OCI-LY7 (cell line): ENCODE measurements around the gene SCN1A. TPM values are rescaled to one million over a fixed set of nuclear protein-coding genes. Genes with fewer than 3 reads are reported as not detected.

Experiments
- BruUV-seq: library from RNA; stranded (reverse); fragments of 400-500 nt; replicated peaks from 2 replicates; lab custom pipeline; 2021; lab: Mats Ljungman, UMichigan
- CTCF ChIA-PET: fragments of 300-600 bp; sonication (Branson Sonifier 250); formaldehyde crosslinking; loops from one replicate; lab custom pipeline; 2022; ENCODE audit warnings: antibody characterized with exemption; ENCODE audit not compliant: unreplicated experiment; lab: Charles Lee
- POLR2A ChIA-PET: fragments of 300-600 bp; sonication (Branson Sonifier 250); formaldehyde crosslinking; loops from one replicate; lab custom pipeline; 2022; ENCODE audit warnings: antibody characterized with exemption; lab: Charles Lee
- DNase-seq: peaks from one replicate; pipeline ENCODE4 v3.0.0-alpha.2; 2015; ENCODE audit warnings: low spot score
- H2AFZ ChIP-seq: fragments of 200-600 bp; sonication (generic), shearing (Covaris generic); 2 replicates; pipeline ENCODE4 v1.6.1; 2014; ENCODE audit warnings: mild to moderate bottlenecking, antibody characterized with exemption, low read length, moderate library complexity
- H3K27ac ChIP-seq: fragments of 200-600 bp; sonication (generic); 2 replicates; pipeline ENCODE4 v1.5.1; 2014; ENCODE audit warnings: mixed run types, low read depth, mild to moderate bottlenecking, moderate library complexity, low read length, inconsistent platforms; ENCODE audit not compliant: poor library complexity, severe bottlenecking
- H3K36me3 ChIP-seq: fragments of 200-600 bp; sonication (generic); 2 replicates; pipeline ENCODE4 v1.6.1; 2014; ENCODE audit warnings: mild to moderate bottlenecking, antibody characterized with exemption, low read length, moderate library complexity, mixed read lengths; ENCODE audit not compliant: insufficient read depth
- H3K4me1 ChIP-seq: fragments of 200-600 bp; sonication (generic); 2 replicates; pipeline ENCODE4 v1.5.1; 2014; ENCODE audit warnings: mild to moderate bottlenecking, low read length; ENCODE audit not compliant: insufficient read depth, poor library complexity, severe bottlenecking
- H3K4me2 ChIP-seq: fragments of 200-600 bp; sonication (generic); 2 replicates; pipeline ENCODE4 v1.6.1; 2014; ENCODE audit warnings: mild to moderate bottlenecking, low read length
- H3K4me3 ChIP-seq: fragments of 200-600 bp; sonication (generic); 2 replicates; pipeline ENCODE4 v1.5.1; 2014; ENCODE audit warnings: mild to moderate bottlenecking, low read depth, low read length; ENCODE audit not compliant: poor library complexity, severe bottlenecking
- H3K79me2 ChIP-seq: fragments of 200-600 bp; sonication (generic); 2 replicates; pipeline ENCODE4 v1.6.1; 2016; ENCODE audit warnings: low read depth, mild to moderate bottlenecking, low read length, moderate library complexity, mixed read lengths; ENCODE audit not compliant: insufficient read depth
- H3K9me2 ChIP-seq: fragments of 200-600 bp; sonication (generic); 2 replicates; pipeline ENCODE4 v1.6.1; 2016; ENCODE audit warnings: mild to moderate bottlenecking, low read length, mixed read lengths; ENCODE audit not compliant: insufficient read depth
- H3K9me3 ChIP-seq: fragments of 200-600 bp; sonication (generic); 2 replicates; pipeline ENCODE4 v1.6.1; 2014; ENCODE audit warnings: mild to moderate bottlenecking, mixed run types, low read length, mixed read lengths
- H4K20me1 ChIP-seq: fragments of 200-600 bp; sonication (generic); 2 replicates; pipeline ENCODE4 v1.6.1; 2014; ENCODE audit warnings: mild to moderate bottlenecking, antibody characterized with exemption, low read length, moderate library complexity, mixed read lengths; ENCODE audit not compliant: insufficient read depth
- EZH2phosphoT487 ChIP-seq: fragments of 200-600 bp; sonication (generic); IDR thresholded peaks from 2 replicates; pipeline ENCODE4 v1.6.1; 2018; ENCODE audit warnings: low read depth, borderline replicate concordance, mild to moderate bottlenecking, mixed run types, antibody characterized with exemption, low read length, moderate library complexity, mixed read lengths
- intact Hi-C: fragments of 100-400 bp; cut with micrococcal nuclease; formaldehyde crosslinking; loops from one replicate; pipeline ENCODE4 v1.10.0; 2022; ENCODE audit not compliant: unreplicated experiment
- total RNA-seq, 2 experiments: library from RNA; depleted of rRNA in 1 of 2; stranded (reverse); fragments of >200 nt in 1 of 2; shearing (Covaris generic) in 1 of 2; gene quantifications; 2 replicates each; pipeline ENCODE4 v1.2.3, GENCODE V29; 2014 to 2022
- TF ChIP-seq, protein P1 (sequence below): fragments of 200-600 bp; sonication (generic); conservative IDR thresholded peaks from 2 replicates; pipeline ENCODE4 v1.5.1; 2014; ENCODE audit warnings: mild to moderate bottlenecking, antibody characterized with exemption, low read length, moderate library complexity, mixed read lengths

The SCN1A gene
- total RNA-seq, 2 experiments from 2014 or later, result not detected

GRCh38 chr2:166147883-166148282 lies 20.1 kb upstream of the SCN1A start:
- DNase-seq, result no peak
- H3K9me3 ChIP-seq, result no peaks in the 10 kb centered on the region
- no peaks in the 10 kb centered on the region for H3K4me1 ChIP-seq
- no peaks in the 10 kb centered on the region for H4K20me1 ChIP-seq
- BruUV-seq, result no TSS peak
- TF ChIP-seq, protein P1, sequence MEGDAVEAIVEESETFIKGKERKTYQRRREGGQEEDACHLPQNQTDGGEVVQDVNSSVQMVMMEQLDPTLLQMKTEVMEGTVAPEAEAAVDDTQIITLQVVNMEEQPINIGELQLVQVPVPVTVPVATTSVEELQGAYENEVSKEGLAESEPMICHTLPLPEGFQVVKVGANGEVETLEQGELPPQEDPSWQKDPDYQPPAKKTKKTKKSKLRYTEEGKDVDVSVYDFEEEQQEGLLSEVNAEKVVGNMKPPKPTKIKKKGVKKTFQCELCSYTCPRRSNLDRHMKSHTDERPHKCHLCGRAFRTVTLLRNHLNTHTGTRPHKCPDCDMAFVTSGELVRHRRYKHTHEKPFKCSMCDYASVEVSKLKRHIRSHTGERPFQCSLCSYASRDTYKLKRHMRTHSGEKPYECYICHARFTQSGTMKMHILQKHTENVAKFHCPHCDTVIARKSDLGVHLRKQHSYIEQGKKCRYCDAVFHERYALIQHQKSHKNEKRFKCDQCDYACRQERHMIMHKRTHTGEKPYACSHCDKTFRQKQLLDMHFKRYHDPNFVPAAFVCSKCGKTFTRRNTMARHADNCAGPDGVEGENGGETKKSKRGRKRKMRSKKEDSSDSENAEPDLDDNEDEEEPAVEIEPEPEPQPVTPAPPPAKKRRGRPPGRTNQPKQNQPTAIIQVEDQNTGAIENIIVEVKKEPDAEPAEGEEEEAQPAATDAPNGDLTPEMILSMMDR, result no peak
- no peak for TF ChIP-seq EZH2phosphoT487
- intact Hi-C loops, result no loop called here
- no peaks in the 10 kb centered on the region for H3K36me3 ChIP-seq
- H3K4me2 ChIP-seq, result no peak overlapping the region
- H3K4me3 ChIP-seq, result no peak overlapping the region
- ChIA-PET POLR2A (no interaction called here), CTCF (no interaction called here)
- no peak overlapping the region for H3K27ac ChIP-seq
- H3K79me2 ChIP-seq, result no peaks in the 10 kb centered on the region
- no peak overlapping the region for H2AFZ ChIP-seq
- H3K9me2 ChIP-seq, result no peaks in the 10 kb centered on the region

DNA sequence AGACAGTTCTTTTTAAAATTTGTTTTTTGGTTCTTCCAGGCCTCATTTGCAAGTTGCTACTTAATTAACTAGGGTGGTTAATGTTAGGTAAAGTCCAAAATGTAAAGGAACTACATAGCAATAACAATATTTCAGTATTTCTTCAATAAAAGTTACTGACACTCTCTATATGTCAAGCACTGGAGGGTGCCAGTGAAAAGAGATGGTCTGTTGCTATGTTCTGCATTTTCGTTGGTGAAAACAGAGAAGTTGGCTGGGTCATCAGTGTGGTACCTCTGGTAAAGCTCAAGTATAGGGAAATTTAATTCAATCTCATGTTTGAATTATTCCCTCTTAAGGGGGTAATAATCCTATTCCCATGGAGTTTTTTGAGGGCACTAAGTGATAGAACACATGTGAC lies 16.3 kb upstream of the SCN1A start:
- Histone ChIP-seq H3K4me1 (no peaks in the 10 kb centered on the region), H3K79me2 (no peaks in the 10 kb centered on the region), H3K27ac (no peak overlapping the region), H2AFZ (no peak overlapping the region), H3K36me3 (no peaks in the 10 kb centered on the region), H3K4me3 (no peak overlapping the region), H3K9me2 (no peaks in the 10 kb centered on the region), H3K4me2 (no peak overlapping the region), H3K9me3 (no peaks in the 10 kb centered on the region), H4K20me1 (no peaks in the 10 kb centered on the region)
- ChIA-PET POLR2A (no interaction called here), CTCF (no interaction called here)
- TF ChIP-seq, protein P1, result no peak
- BruUV-seq, result no TSS peak
- intact Hi-C loops, result no loop called here
- no peak for DNase-seq

DNA sequence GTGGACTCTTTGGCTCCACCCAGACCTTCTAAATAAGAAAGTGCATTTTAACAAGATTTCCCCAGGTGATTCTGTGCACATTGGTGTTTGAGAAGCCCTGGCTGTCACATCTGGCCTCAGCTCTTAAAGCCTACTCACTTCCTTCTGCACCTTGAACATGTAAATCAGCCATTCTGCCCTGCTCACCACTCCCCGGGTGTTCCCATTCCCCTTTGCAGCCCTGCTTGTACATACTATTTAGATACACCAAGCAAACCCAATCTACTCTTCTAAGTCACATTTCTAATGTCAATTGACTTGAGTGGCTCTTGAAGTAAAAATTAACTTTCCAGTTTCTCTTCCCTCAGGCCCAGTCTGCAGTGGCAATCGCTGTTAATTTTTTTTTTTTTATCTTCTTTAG lies 13.1 kb upstream of the SCN1A start:
- H3K4me2 ChIP-seq, result no peak overlapping the region
- H3K9me2 ChIP-seq, result no peaks in the 10 kb centered on the region
- H4K20me1 ChIP-seq, result no peaks in the 10 kb centered on the region
- no peaks in the 10 kb centered on the region for H3K9me3 ChIP-seq
- H3K36me3 ChIP-seq, result no peaks in the 10 kb centered on the region
- ChIA-PET POLR2A (interaction anchor here (1.3 kb wide), 1 partner anchor 23 kb away, joined by 3 read pairs; no protein-coding TSS in a partner anchor), CTCF (no interaction called here)
- no peak overlapping the region for H3K27ac ChIP-seq
- DNase-seq, result no peak
- no peak overlapping the region for H2AFZ ChIP-seq
- intact Hi-C loops, result no loop called here
- no peaks in the 10 kb centered on the region for H3K79me2 ChIP-seq
- BruUV-seq, result no TSS peak
- TF ChIP-seq EZH2phosphoT487, result no peak
- TF ChIP-seq, protein P1, result no peak
- no peak overlapping the region for H3K4me3 ChIP-seq
- H3K4me1 ChIP-seq, result no peaks in the 10 kb centered on the region
